Ectodermal cell (in vitro differentiated cells): ENCODE measurements around the gene LOXHD1.

Experiments used
- H3K27ac ChIP-seq: 2 replicates; pipeline ENCODE4 v1.7.0; 2013; ENCODE audit warnings: mild to moderate bottlenecking, low read depth, low read length; ENCODE audit not compliant: insufficient read depth, poor library complexity, severe bottlenecking
- H3K27me3 ChIP-seq: 2 replicates; pipeline ENCODE4 v1.7.0; 2013; ENCODE audit warnings: mild to moderate bottlenecking, low read length; ENCODE audit not compliant: insufficient read depth, control insufficient read depth, poor library complexity, severe bottlenecking
- H3K36me3 ChIP-seq: one replicate; pipeline ENCODE4 v1.7.0; 2013; ENCODE audit warnings: low read length; ENCODE audit not compliant: control insufficient read depth, insufficient read depth
- H3K4me1 ChIP-seq: one replicate; pipeline ENCODE4 v1.7.0; 2013; ENCODE audit warnings: low read length; ENCODE audit not compliant: control insufficient read depth, insufficient read depth
- H3K4me3 ChIP-seq: 2 replicates; pipeline ENCODE4 v1.7.0; 2013; ENCODE audit warnings: low read depth, low read length, control low read depth; ENCODE audit not compliant: insufficient read depth
- H3K9me3 ChIP-seq: 2 replicates; pipeline ENCODE4 v1.7.0; 2013; ENCODE audit warnings: mild to moderate bottlenecking, low read length, moderate library complexity; ENCODE audit not compliant: control insufficient read depth
- WGBS, 2 experiments: methylation state at CpG; one replicate each; pipeline ENCODE4 v1.1.7; 2013; ENCODE audit warnings: missing lambda C conversion rate in 2 of 2; 5-methylcytosine and 5-hydroxymethylcytosine counted together

The LOXHD1 gene

DNA sequence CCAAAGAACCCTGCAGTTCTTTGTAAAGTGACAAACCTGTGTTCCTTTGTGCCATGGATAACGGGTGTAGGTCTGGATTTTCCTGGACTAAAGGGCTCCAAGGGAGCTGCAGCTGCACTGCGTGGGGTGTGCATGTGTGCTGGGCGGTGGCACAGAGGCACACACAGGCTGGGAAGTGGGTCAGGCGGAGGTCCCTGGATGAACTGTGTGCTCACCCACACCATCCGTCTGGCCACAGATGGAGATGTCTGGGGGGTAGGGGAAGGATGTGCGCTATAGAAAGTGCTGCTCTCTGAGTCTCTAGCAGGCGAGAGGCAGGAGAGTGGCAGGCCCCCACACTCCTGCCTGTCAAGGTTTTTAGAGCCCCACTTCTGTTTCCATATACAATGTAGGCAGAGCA is 137.2 kb downstream of the LOXHD1 start:
- Histone ChIP-seq H3K36me3 (no peaks in the 10 kb centered on the region), H3K27me3 (no peaks in the 10 kb centered on the region), H3K4me3 (no peak overlapping the region), H3K9me3 (no peaks in the 10 kb centered on the region), H3K4me1 (no peaks in the 10 kb centered on the region), H3K27ac (no peak overlapping the region)
- 91 to 92% methylated on average over 7 of the region's 7 CpGs for WGBS, 2 experiments

DNA sequence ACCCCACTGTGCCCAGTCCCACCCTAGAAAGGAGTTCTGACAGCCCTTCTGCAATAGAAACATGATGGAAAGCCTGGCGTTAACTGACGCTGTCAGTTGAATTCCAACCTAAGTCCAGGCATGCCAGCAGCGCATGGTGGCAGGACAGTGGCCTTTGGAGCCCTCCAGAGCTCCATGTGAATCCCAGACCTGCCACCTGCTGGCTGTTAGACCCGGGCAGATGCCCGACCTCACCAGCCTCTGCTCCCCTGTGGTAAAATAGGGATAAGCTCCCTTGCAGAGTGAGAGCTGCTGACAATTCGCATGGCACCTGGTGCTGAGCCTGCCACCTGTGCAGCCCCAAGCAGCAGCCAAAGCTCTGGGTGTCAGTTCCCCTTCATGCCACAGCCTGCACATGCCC is 138.6 kb downstream of the LOXHD1 start:
- H3K36me3 ChIP-seq = no peaks in the 10 kb centered on the region
- WGBS, 2 experiments = 64 to 68% methylated on average over 6 of the region's 6 CpGs
- H3K27me3 ChIP-seq = no peaks in the 10 kb centered on the region

GRCh38 chr18:46516555-46516954 is 140.5 kb downstream of the LOXHD1 start:
- H3K9me3 ChIP-seq = no peaks in the 10 kb centered on the region
- no peak overlapping the region for H3K4me3 ChIP-seq
- H3K4me1 ChIP-seq = no peaks in the 10 kb centered on the region
- no peaks in the 10 kb centered on the region for H3K27me3 ChIP-seq
- no peaks in the 10 kb centered on the region for H3K36me3 ChIP-seq
- no peak overlapping the region for H3K27ac ChIP-seq

More for the DNA sequence above, 138.6 kb downstream of the LOXHD1 start:
- Histone ChIP-seq H3K9me3 (no peaks in the 10 kb centered on the region), H3K4me1 (no peaks in the 10 kb centered on the region), H3K27ac (no peak overlapping the region), H3K4me3 (no peak overlapping the region)

DNA sequence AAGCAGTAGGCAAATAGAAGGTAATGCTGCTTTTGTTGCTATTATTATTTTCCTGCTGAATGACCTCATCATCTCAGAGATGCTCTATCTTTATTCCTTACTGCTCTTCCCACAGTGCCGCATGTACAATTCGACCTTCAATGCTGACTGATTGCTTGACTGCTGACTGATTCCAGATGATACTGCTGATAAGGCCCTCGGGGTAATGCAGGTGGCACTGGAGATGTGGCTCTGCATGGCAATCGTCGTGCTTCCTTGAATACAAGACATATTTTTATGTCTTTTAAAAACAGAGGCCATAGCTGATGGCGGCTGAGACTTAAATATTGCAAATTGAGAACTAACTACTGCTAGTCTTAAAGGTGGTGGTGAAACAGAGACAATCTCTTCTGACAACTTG is 146.6 kb downstream of the LOXHD1 start:
- no peaks in the 10 kb centered on the region for H3K36me3 ChIP-seq
- no peaks in the 10 kb centered on the region for H3K4me1 ChIP-seq
- H3K27ac ChIP-seq = no peak overlapping the region
- no peaks in the 10 kb centered on the region for H3K27me3 ChIP-seq
- H3K9me3 ChIP-seq = no peaks in the 10 kb centered on the region
- 89 to 94% methylated on average over 6 of the region's 6 CpGs for WGBS, 2 experiments
- H3K4me3 ChIP-seq = no peak overlapping the region

GRCh38 chr18:46509530-46509929 is 147.5 kb downstream of the LOXHD1 start:
- Histone ChIP-seq H3K4me3 (no peak overlapping the region), H3K27ac (no peak overlapping the region), H3K36me3 (no peaks in the 10 kb centered on the region), H3K27me3 (no peaks in the 10 kb centered on the region), H3K9me3 (no peaks in the 10 kb centered on the region), H3K4me1 (no peaks in the 10 kb centered on the region)
- WGBS, 2 experiments = 90 to 92% methylated on average over 6 of the region's 6 CpGs

- H3K27ac ChIP-seq = no peak overlapping the region
- WGBS, 2 experiments = 93 to 97% methylated on average over 14 of the region's 14 CpGs
- no peaks in the 10 kb centered on the region for H3K27me3 ChIP-seq
- H3K36me3 ChIP-seq = no peaks in the 10 kb centered on the region
- no peak overlapping the region for H3K4me3 ChIP-seq
- peaks cover 1% of the 10 kb centered on the region for H3K9me3 ChIP-seq
- H3K4me1 ChIP-seq = no peaks in the 10 kb centered on the region
These were observed 149.9 kb downstream of the LOXHD1 start for GRCh38 chr18:46506974-46507586.

DNA sequence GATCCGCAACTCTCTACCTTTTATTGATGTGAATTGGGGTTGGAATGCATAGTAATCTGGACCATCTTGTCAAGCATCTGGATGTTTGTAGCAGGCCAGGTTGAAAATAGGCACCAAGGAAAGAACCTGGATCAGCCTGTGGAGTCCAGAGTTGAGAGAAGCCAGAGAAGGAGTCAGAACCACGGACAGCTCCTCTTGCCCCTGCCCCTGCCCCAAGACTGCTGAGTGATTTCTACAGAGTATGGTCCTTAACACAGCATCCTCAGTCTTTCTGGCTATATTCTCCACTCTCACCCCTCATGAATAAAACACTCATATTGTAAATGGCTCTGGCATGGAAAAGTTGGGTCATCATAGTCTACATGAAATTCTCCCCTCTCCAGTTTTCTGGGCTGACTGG is 154.6 kb downstream of the LOXHD1 start:
- peaks cover 2% of the 10 kb centered on the region for H3K9me3 ChIP-seq
- H3K27me3 ChIP-seq = peaks cover 13% of the 10 kb centered on the region
- H3K36me3 ChIP-seq = no peaks in the 10 kb centered on the region

GRCh38 chr18:46497129-46497528 is 159.9 kb downstream of the LOXHD1 start:
- Histone ChIP-seq H3K27me3 (peaks cover 13% of the 10 kb centered on the region), H3K27ac (no peak overlapping the region), H3K9me3 (peaks cover 1% of the 10 kb centered on the region), H3K4me1 (no peaks in the 10 kb centered on the region), H3K4me3 (no peak overlapping the region), H3K36me3 (no peaks in the 10 kb centered on the region)
- WGBS, 2 experiments = 4 to 6% methylated on average over 4 of the region's 4 CpGs

More for the DNA sequence above, 154.6 kb downstream of the LOXHD1 start:
- 11 to 22% methylated on average over 2 of the region's 2 CpGs for WGBS, 2 experiments
- Histone ChIP-seq H3K27ac (no peak overlapping the region), H3K4me3 (no peak overlapping the region), H3K4me1 (no peaks in the 10 kb centered on the region)

- H3K9me3 ChIP-seq = no peaks in the 10 kb centered on the region
- H3K36me3 ChIP-seq = no peaks in the 10 kb centered on the region
- no peak overlapping the region for H3K27ac ChIP-seq
- peaks cover 9% of the 10 kb centered on the region for H3K4me1 ChIP-seq
- H3K4me3 ChIP-seq = no peak overlapping the region
- WGBS, 2 experiments = 89 to 95% methylated on average over 11 of the region's 11 CpGs
- no peaks in the 10 kb centered on the region for H3K27me3 ChIP-seq
These were observed 168.4 kb downstream of the LOXHD1 start for GRCh38 chr18:46488471-46489213.

- H3K36me3 ChIP-seq = no peaks in the 10 kb centered on the region
- H3K27me3 ChIP-seq = no peaks in the 10 kb centered on the region
- H3K27ac ChIP-seq = no peak overlapping the region
- peaks cover 22% of the 10 kb centered on the region for H3K4me1 ChIP-seq
- 55 to 61% methylated on average over 2 of the region's 2 CpGs for WGBS, 2 experiments
- no peak overlapping the region for H3K4me3 ChIP-seq
- H3K9me3 ChIP-seq = no peaks in the 10 kb centered on the region
These were observed 171.3 kb downstream of the LOXHD1 start for GRCh38 chr18:46485675-46486194.
